DND-41 (cell line): Measurements from ENCODE around the gene C6orf132.

Experiments
- EZH2 ChIP-seq: IDR thresholded peaks from 3 replicates; pipeline ENCODE4 v1.6.1; 2012; ENCODE audit warnings: borderline replicate concordance, low read depth, mild to moderate bottlenecking, moderate library complexity, low read length, inconsistent platforms; ENCODE audit not compliant: severe bottlenecking
- TF ChIP-seq, protein P1 (sequence below): IDR thresholded peaks from 2 replicates; pipeline ENCODE4 v1.5.1; 2012; ENCODE audit warnings: borderline replicate concordance, low read length, moderate library complexity, mild to moderate bottlenecking; ENCODE audit not compliant: poor library complexity, severe bottlenecking; ENCODE audit errors: extremely low read depth

DNA sequence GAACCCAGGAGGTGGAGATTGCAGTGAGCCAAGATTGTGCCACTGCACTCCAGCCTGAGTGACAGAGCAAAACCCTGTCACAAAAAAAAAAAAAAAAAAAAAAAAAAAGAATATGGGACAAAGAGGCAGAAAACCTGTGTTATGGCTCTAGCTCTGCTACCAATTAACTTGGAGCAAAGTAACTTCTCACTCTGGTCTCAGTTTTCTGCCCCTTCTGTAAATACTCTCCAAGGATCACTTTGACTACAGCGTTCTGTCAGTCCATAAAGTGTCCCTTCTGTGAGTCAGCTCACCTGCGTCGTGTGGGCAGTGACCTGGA is 24.6 kb downstream of the C6orf132 start:
- TF ChIP-seq, protein P1, sequence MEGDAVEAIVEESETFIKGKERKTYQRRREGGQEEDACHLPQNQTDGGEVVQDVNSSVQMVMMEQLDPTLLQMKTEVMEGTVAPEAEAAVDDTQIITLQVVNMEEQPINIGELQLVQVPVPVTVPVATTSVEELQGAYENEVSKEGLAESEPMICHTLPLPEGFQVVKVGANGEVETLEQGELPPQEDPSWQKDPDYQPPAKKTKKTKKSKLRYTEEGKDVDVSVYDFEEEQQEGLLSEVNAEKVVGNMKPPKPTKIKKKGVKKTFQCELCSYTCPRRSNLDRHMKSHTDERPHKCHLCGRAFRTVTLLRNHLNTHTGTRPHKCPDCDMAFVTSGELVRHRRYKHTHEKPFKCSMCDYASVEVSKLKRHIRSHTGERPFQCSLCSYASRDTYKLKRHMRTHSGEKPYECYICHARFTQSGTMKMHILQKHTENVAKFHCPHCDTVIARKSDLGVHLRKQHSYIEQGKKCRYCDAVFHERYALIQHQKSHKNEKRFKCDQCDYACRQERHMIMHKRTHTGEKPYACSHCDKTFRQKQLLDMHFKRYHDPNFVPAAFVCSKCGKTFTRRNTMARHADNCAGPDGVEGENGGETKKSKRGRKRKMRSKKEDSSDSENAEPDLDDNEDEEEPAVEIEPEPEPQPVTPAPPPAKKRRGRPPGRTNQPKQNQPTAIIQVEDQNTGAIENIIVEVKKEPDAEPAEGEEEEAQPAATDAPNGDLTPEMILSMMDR = no peak
- TF ChIP-seq EZH2 = no peak
